ENCODE results near the gene A1BG. TPM values are rescaled to one million over a fixed set of nuclear protein-coding genes. Genes with fewer than 3 reads are reported as not detected.
A peak's percentile ranks its signal among the peaks of the same experiment; 100 is the strongest.
"Not testable (repeated sequence)": the region's sequence is repeated elsewhere in the genome, so short reads cannot be mapped to it uniquely, and the experiment has no call there.

The A1BG gene
- polyA plus RNA-seq, 3 donors: 30.2 to 54.5 (median 35.3) TPM

GRCh38 chr19:58349590-58349989 lies 3.7 kb downstream of the A1BG start:
- H3K36me3 ChIP-seq (replicated peaks in 1 of 2; ENCODE audit: control insufficient read depth in 1 of 2, insufficient read depth in 2 of 2, low read length in 2 of 2): peaks cover 0 to 5% of the 10 kb centered on the region in 2 donors
- H3K4me1 Mint-ChIP-seq: peaks cover 30% of the 10 kb centered on the region
- no peak overlapping the region for H3K27ac Mint-ChIP-seq

DNA sequence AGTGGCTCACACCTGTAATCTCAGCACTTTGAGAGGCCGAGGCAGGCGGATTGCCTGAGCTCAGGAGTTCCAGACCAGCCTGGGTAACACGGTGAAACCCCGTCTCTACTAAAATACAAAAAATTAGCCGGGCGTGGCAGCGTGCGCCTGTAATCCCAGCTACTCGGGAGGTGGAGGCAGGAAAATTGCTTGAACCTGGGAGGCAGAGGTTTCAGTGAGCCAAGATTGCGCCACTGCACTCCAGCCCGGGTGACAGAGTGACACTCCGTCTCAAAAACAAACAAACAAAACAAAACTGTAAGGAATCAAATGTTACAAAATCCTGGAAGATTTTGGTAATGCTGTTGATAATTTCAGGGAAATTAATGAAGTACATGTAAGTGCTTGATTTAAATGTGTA lies 5.2 kb downstream of the A1BG start:
- 31% methylated on average over 2 of the region's 12 CpGs for WGBS (ENCODE audit: insufficient coverage)
- H3K27ac Mint-ChIP-seq: peak overlapping the region in 6 of 7 donors; percentile 55 to 88 (median 84)
- H3K79me2 ChIP-seq (ENCODE audit: insufficient read depth, low read length); H4K20me1 ChIP-seq (ENCODE audit: insufficient read depth, low read length); DNase-seq; H3K36me3 ChIP-seq (replicated peaks in 1 of 2; ENCODE audit: control insufficient read depth in 1 of 2, insufficient read depth in 2 of 2, low read length in 2 of 2); intact Hi-C loops (cut with micrococcal nuclease); H3K9me3 ChIP-seq (replicated peaks in 1 of 2; ENCODE audit: control insufficient read depth in 1 of 2, insufficient read depth in 1 of 2, low read length in 2 of 2): not testable (repeated sequence)
- Histone ChIP-seq H3K27ac (ENCODE audit: low read depth in 1 of 2, low read length in 2 of 2) (peak overlapping the region in 1 of 2 donors; percentile 75), H3K4me1 (ENCODE audit: control insufficient read depth in 1 of 2, insufficient read depth in 2 of 2, low read length in 2 of 2) (peaks cover 16 to 31% of the 10 kb centered on the region in 2 donors), H3K4me2 (replicated peaks; ENCODE audit: extremely low read depth, low read length, poor library complexity, severe bottlenecking) (peak overlapping the region; percentile 98), H3K27me3 (ENCODE audit: control insufficient read depth in 2 of 2, insufficient read depth in 2 of 2, low read length in 2 of 2) (peaks cover 0 to 26% of the 10 kb centered on the region in 2 donors), H2AFZ (ENCODE audit: insufficient read depth, low read depth, low read length, poor library complexity, severe bottlenecking) (peak overlapping the region; percentile 94), H3K9ac (ENCODE audit: insufficient read depth, low read length, poor library complexity, severe bottlenecking) (peak overlapping the region; percentile 70), H3K4me3 (replicated peaks in 1 of 3; ENCODE audit: low read depth in 2 of 3, low read length in 3 of 3) (peak overlapping the region; percentile 62 to 89 (median 73))
- H3K4me3 Mint-ChIP-seq: peak overlapping the region; percentile 93 to 98
- H3K36me3 Mint-ChIP-seq: peaks cover 13 to 18% of the 10 kb centered on the region in 2 donors
- H3K9me3 Mint-ChIP-seq: peaks cover 0 to 13% (median 4%) of the 10 kb centered on the region in 7 donors
- peaks cover 30% of the 10 kb centered on the region for H3K4me1 Mint-ChIP-seq
- H3K27me3 Mint-ChIP-seq (ENCODE audit: low read depth in 3 of 3): peaks cover 7 to 39% (median 16%) of the 10 kb centered on the region in 3 donors

More at GRCh38 chr19:58349590-58349989, 3.7 kb downstream of the A1BG start:
- TF ChIP-seq, protein P1, sequence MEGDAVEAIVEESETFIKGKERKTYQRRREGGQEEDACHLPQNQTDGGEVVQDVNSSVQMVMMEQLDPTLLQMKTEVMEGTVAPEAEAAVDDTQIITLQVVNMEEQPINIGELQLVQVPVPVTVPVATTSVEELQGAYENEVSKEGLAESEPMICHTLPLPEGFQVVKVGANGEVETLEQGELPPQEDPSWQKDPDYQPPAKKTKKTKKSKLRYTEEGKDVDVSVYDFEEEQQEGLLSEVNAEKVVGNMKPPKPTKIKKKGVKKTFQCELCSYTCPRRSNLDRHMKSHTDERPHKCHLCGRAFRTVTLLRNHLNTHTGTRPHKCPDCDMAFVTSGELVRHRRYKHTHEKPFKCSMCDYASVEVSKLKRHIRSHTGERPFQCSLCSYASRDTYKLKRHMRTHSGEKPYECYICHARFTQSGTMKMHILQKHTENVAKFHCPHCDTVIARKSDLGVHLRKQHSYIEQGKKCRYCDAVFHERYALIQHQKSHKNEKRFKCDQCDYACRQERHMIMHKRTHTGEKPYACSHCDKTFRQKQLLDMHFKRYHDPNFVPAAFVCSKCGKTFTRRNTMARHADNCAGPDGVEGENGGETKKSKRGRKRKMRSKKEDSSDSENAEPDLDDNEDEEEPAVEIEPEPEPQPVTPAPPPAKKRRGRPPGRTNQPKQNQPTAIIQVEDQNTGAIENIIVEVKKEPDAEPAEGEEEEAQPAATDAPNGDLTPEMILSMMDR (IDR thresholded peaks at IDR 0.05): no peak
- Mint-ChIP-seq H3K36me3 (peaks cover 13 to 18% of the 10 kb centered on the region in 2 donors), H3K27me3 (ENCODE audit: low read depth in 3 of 3) (peaks cover 6 to 40% (median 17%) of the 10 kb centered on the region in 3 donors), H3K9me3 (peaks cover 0 to 9% (median 4%) of the 10 kb centered on the region in 7 donors), H3K4me3 (peak overlapping the region in 1 of 2 donors; percentile 68)
- WGBS (ENCODE audit: insufficient coverage): 68% methylated on average over 7 of the region's 8 CpGs
- Histone ChIP-seq H2AFZ (ENCODE audit: insufficient read depth, low read depth, low read length, poor library complexity, severe bottlenecking) (no peak overlapping the region), H3K79me2 (ENCODE audit: insufficient read depth, low read length) (no peaks in the 10 kb centered on the region), H3K4me2 (replicated peaks; ENCODE audit: extremely low read depth, low read length, poor library complexity, severe bottlenecking) (no peak overlapping the region), H3K27me3 (ENCODE audit: control insufficient read depth in 2 of 2, insufficient read depth in 2 of 2, low read length in 2 of 2) (peaks cover 0 to 26% of the 10 kb centered on the region in 2 donors), H3K4me1 (ENCODE audit: control insufficient read depth in 1 of 2, insufficient read depth in 2 of 2, low read length in 2 of 2) (peaks cover 16 to 31% of the 10 kb centered on the region in 2 donors), H3K9ac (ENCODE audit: insufficient read depth, low read length, poor library complexity, severe bottlenecking) (no peak overlapping the region), H3K27ac (ENCODE audit: low read depth in 1 of 2, low read length in 2 of 2) (no peak overlapping the region), H3K9me3 (replicated peaks in 1 of 2; ENCODE audit: control insufficient read depth in 1 of 2, insufficient read depth in 1 of 2, low read length in 2 of 2) (no peaks in the 10 kb centered on the region), H3K4me3 (replicated peaks in 1 of 3; ENCODE audit: low read depth in 2 of 3, low read length in 3 of 3) (no peak overlapping the region), H4K20me1 (ENCODE audit: insufficient read depth, low read length) (no peaks in the 10 kb centered on the region)
- intact Hi-C loops (cut with micrococcal nuclease): no loop called here
- DNase-seq: no peak
